Ascending aorta (tissue), 2 donors: ENCODE measurements around the gene ZNF548. TPM values are rescaled to one million over a fixed set of nuclear protein-coding genes. Genes with fewer than 3 reads are reported as not detected.

Experiments
- DNase-seq, 2 donors: peaks; one replicate each; pipeline ENCODE4 v3.0.0-alpha.2; 2019; ENCODE audit warnings: low spot score in 2 of 2
- H3K27ac ChIP-seq, 2 donors: fragments of 200-600 bp; sonication (generic); one replicate each; pipeline ENCODE4 v1.5.1; 2016 to 2017; ENCODE audit warnings: mild to moderate bottlenecking in 1 of 2
- H3K27me3 ChIP-seq: fragments of 200-600 bp; sonication (generic); one replicate; pipeline ENCODE4 v1.5.1; 2017
- H3K36me3 ChIP-seq, 2 donors: fragments of 200-600 bp; sonication (generic); one replicate each; pipeline ENCODE4 v1.5.1; 2016
- H3K4me1 ChIP-seq, 2 donors: fragments of 200-600 bp; sonication (generic); one replicate each; pipeline ENCODE4 v1.5.1; 2016 to 2017; ENCODE audit warnings: mild to moderate bottlenecking in 1 of 2
- H3K4me3 ChIP-seq, 2 donors: fragments of 200-600 bp; sonication (generic); one replicate each; pipeline ENCODE4 v1.5.1; 2016 to 2017; ENCODE audit warnings: mild to moderate bottlenecking in 1 of 2
- H3K9me3 ChIP-seq, 2 donors: fragments of 200-600 bp; sonication (generic); one replicate each; pipeline ENCODE4 v1.5.1; 2016
- intact Hi-C: fragments of 100-400 bp; cut with DNase I; formaldehyde crosslinking; loops from one replicate; pipeline ENCODE4 v1.15.1; 2023
- total RNA-seq: library from RNA; depleted of rRNA; stranded (reverse); fragments of >200 nt; gene quantifications from one replicate; pipeline ENCODE4 v1.1.0, GENCODE V29; 2016
- TF ChIP-seq, protein P1 (sequence below), 3 experiments: fragments of 200-600 bp in 2 of 3; fragments of 450-650 bp in 1 of 3; sonication (generic) in 2 of 3; IDR thresholded peaks; one replicate each; pipeline ENCODE4 v1.5.1; 2016 to 2019; ENCODE audit warnings: antibody characterized with exemption in 3 of 3, mild to moderate bottlenecking in 1 of 3, moderate library complexity in 1 of 3

The ZNF548 gene
- total RNA-seq, 1 donor from 2014 or later, result 0.96 TPM

DNA sequence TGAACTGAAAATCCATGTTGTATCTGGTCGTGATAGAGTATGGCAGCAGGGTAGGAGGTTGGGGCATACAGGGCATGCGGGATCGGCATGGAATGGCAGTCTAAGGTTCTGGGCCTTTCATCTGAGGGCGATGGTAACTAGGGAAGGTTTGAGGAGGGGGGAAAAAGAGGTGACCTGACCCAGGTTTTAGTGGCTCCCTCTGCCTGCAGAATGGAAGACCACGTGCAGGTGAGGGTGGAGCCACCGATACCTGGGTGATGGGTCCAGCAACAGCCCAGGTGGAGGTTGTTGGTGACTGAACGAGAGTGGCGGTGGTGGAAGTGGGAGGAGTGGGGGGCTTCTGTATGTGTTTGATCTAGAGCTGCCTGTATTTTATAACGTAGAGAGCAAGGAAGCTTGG is 49.3 kb downstream of the ZNF548 start:
- Histone ChIP-seq H3K4me3 (no peak overlapping the region), H3K27ac (no peak overlapping the region), H3K9me3 (peaks cover 37 to 64% of the 10 kb centered on the region in 2 donors), H3K27me3 (no peaks in the 10 kb centered on the region), H3K4me1 (peaks cover 5 to 9% of the 10 kb centered on the region in 2 donors), H3K36me3 (peaks cover 27 to 44% of the 10 kb centered on the region in 2 donors)
- no peak for DNase-seq
- TF ChIP-seq, protein P1, sequence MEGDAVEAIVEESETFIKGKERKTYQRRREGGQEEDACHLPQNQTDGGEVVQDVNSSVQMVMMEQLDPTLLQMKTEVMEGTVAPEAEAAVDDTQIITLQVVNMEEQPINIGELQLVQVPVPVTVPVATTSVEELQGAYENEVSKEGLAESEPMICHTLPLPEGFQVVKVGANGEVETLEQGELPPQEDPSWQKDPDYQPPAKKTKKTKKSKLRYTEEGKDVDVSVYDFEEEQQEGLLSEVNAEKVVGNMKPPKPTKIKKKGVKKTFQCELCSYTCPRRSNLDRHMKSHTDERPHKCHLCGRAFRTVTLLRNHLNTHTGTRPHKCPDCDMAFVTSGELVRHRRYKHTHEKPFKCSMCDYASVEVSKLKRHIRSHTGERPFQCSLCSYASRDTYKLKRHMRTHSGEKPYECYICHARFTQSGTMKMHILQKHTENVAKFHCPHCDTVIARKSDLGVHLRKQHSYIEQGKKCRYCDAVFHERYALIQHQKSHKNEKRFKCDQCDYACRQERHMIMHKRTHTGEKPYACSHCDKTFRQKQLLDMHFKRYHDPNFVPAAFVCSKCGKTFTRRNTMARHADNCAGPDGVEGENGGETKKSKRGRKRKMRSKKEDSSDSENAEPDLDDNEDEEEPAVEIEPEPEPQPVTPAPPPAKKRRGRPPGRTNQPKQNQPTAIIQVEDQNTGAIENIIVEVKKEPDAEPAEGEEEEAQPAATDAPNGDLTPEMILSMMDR (IDR thresholded peaks at IDR 0.05), result no peak
- intact Hi-C loops, result no loop called here

DNA sequence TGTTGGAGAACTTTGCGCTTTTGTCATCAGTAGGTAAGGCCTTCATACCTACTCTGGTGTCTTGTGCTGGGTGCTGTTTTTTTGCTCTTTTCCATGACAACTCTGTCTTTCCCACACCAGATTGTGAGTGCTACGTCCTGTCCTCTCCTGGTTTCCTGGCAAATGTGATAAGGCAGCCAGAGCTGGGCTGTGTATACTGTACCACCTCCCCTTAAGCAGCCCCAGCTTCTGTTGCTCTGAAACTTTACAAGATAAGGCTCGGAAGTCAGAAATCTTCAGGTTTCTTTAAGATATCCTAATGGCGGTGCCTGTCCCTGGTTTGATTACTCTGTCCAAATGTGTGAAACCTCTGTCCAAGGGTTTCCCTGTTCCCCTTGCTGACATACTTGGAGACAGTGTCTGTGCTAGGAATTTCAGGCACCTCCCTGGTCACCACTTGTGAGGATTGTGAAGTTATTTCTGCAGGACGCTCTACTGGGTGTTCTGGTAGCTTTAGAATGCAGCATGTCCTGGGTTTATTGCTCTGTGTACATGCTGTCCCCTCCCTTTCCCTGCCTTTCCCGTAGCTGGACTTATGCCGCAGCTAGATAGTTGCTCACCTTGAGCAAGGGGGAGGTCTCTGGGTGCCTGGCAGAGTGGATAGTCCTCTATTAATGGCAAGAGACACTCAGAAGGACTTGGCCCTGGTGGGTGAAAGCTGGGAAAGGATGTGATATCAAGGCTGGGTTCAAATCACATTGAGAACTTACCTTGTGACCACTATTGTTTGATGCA is 52.5 kb downstream of the ZNF548 start:
- H3K9me3 ChIP-seq, result peaks cover 58 to 96% of the 10 kb centered on the region in 2 donors

DNA sequence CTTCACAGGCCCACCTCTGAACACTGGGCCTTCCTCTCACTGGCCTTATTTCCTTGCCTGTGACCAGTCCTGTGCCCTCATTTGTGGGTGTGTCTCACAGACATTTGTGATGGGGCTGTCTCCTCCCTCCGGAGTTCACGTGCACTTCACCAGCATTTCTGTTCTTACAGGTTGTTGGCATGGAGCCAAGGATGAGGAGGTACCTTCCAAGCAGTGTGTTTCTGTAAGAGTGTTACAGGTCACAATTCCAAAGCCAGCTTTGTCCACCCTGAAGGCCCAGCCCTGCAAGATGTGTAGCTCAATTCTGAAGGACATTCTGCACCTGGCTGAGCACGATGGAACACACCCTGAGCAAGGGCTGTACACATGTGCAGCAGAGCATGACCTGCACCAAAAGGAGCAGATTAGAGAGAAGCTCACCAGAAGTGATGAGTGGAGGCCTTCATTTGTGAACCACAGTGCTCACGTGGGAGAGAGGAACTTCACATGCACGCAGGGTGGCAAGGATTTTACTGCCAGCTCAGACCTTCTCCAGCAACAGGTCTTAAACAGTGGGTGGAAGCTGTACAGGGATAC is 53.6 kb downstream of the ZNF548 start:
- intact Hi-C loops, result no loop called here
- Histone ChIP-seq H3K4me1 (no peaks in the 10 kb centered on the region), H3K27ac (no peak overlapping the region), H3K4me3 (no peak overlapping the region), H3K9me3 (peaks cover 67 to 99% of the 10 kb centered on the region in 2 donors), H3K36me3 (peaks cover 32 to 57% of the 10 kb centered on the region in 2 donors), H3K27me3 (no peaks in the 10 kb centered on the region)
- TF ChIP-seq, protein P1 (IDR thresholded peaks at IDR 0.05), result no peak
- DNase-seq, result no peak

More for the DNA sequence above, 52.5 kb downstream of the ZNF548 start:
- DNase-seq, result no peak
- H3K27ac ChIP-seq, result no peak overlapping the region
- intact Hi-C loops, result no loop called here
- H3K36me3 ChIP-seq, result peaks cover 37 to 63% of the 10 kb centered on the region in 2 donors
- no peaks in the 10 kb centered on the region for H3K4me1 ChIP-seq
- TF ChIP-seq, protein P1 (IDR thresholded peaks at IDR 0.05), result no peak
- no peak overlapping the region for H3K4me3 ChIP-seq
- no peaks in the 10 kb centered on the region for H3K27me3 ChIP-seq

DNA sequence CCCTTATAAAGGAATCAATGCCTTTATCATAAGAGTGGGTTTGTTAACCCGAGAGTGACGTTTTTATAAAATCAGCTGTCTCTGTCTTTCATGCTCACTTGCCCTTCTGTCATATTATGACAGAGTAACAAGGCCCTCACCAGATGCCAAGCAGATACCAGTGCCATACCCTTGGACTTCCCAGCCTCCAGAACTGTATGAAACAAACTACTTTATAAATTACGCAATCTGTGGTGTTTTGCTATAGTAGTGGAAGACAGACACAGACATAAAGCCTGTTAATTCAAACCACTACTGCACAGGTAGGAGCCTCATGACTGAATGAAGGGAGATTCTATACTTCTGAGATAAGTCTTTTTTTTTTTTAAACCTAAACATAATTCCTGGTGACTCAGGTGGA is 62.7 kb downstream of the ZNF548 start:
- TF ChIP-seq, protein P1 (IDR thresholded peaks at IDR 0.05), result no peak
- DNase-seq, result no peak
- H3K4me1 ChIP-seq, result no peaks in the 10 kb centered on the region
- H3K4me3 ChIP-seq, result no peak overlapping the region
- peaks cover 0 to 5% of the 10 kb centered on the region in 2 donors for H3K36me3 ChIP-seq
- H3K27me3 ChIP-seq, result no peaks in the 10 kb centered on the region
- H3K27ac ChIP-seq, result no peak overlapping the region
- H3K9me3 ChIP-seq, result peaks cover 39 to 96% of the 10 kb centered on the region in 2 donors
- intact Hi-C loops, result no loop called here

Other genes starting within 250 kb of the ZNF548 start
- gene ZIM3, start 244.7 kb upstream of the ZNF548 start, total RNA-seq, result not detected
- gene DUXA, start 222.4 kb upstream of the ZNF548 start, total RNA-seq, result not detected
- gene ZNF264, start 198.4 kb upstream of the ZNF548 start, total RNA-seq, result 183 TPM
- gene AURKC, start 158.8 kb upstream of the ZNF548 start, total RNA-seq, result not detected
- gene ZNF805, start 149.2 kb upstream of the ZNF548 start, total RNA-seq, result 22.8 TPM
- gene ZNF460, start 109.4 kb upstream of the ZNF548 start, total RNA-seq, result 56.5 TPM
- gene ZNF543, start 69.4 kb upstream of the ZNF548 start, total RNA-seq, result 4.5 TPM
- 5.9 TPM for gene ZNF304, start 38.6 kb upstream of the ZNF548 start, total RNA-seq
- gene TRAPPC2B, start 26.3 kb upstream of the ZNF548 start, total RNA-seq, result 1.8 TPM
- gene ZNF547, start 26.3 kb upstream of the ZNF548 start, total RNA-seq, result not detected
- gene ZNF17, start 21.3 kb downstream of the ZNF548 start, total RNA-seq, result 1.5 TPM
- gene ZNF749, start 45.5 kb downstream of the ZNF548 start, total RNA-seq, result 2.7 TPM
- gene VN1R1, start 67.3 kb downstream of the ZNF548 start, total RNA-seq, result not detected
- 3.7 TPM for gene ZNF772, start 87.7 kb downstream of the ZNF548 start, total RNA-seq
- gene ZNF419, start 97.9 kb downstream of the ZNF548 start, total RNA-seq, result 5.3 TPM
- not detected for gene ZNF773, start 110.1 kb downstream of the ZNF548 start, total RNA-seq
- gene ZNF549, start 137.5 kb downstream of the ZNF548 start, total RNA-seq, result 2.2 TPM
- 22.7 TPM for gene ZNF550, start 170.0 kb downstream of the ZNF548 start, total RNA-seq
- gene ZNF416, start 189.1 kb downstream of the ZNF548 start, total RNA-seq, result 2.7 TPM
- gene ZIK1, start 194.3 kb downstream of the ZNF548 start, total RNA-seq, result 0.53 TPM
- gene ZNF530, start 210.0 kb downstream of the ZNF548 start, total RNA-seq, result 2.6 TPM
- 1.7 TPM for gene ZNF134, start 224.4 kb downstream of the ZNF548 start, total RNA-seq
- 9.9 TPM for gene ZNF211, start 243.3 kb downstream of the ZNF548 start, total RNA-seq